Fibroblast of gingiva (primary cell): ENCODE results near the gene MORN5.

Experiments used
- DNase-seq: peaks from one replicate; pipeline ENCODE4 v3.0.0-alpha.2; 2011; ENCODE audit warnings: low read depth

Gene MORN5

GRCh38 chr9:122191584-122191983, 31.9 kb downstream of the MORN5 start:
- no peak for DNase-seq

GRCh38 chr9:122192261-122192875, 32.7 kb downstream of the MORN5 start:
- DNase-seq: no peak

- no peak for DNase-seq
These were observed 33.3 kb downstream of the MORN5 start for GRCh38 chr9:122192914-122193525.

- DNase-seq: no peak
These were observed 33.9 kb downstream of the MORN5 start for GRCh38 chr9:122193651-122194050.

- no peak for DNase-seq
These were observed 36.2 kb downstream of the MORN5 start for GRCh38 chr9:122195875-122196274.

- DNase-seq: no peak
These were observed 37.7 kb downstream of the MORN5 start for GRCh38 chr9:122197426-122197825.

GRCh38 chr9:122197882-122198281, 38.2 kb downstream of the MORN5 start:
- no peak for DNase-seq

GRCh38 chr9:122200960-122201595, 41.4 kb downstream of the MORN5 start:
- peak; percentile 68 for DNase-seq

GRCh38 chr9:122201641-122202040, 41.9 kb downstream of the MORN5 start:
- no peak for DNase-seq

- DNase-seq: no peak
These were observed 42.4 kb downstream of the MORN5 start for GRCh38 chr9:122202111-122202510.

GRCh38 chr9:122204055-122204454, 44.3 kb downstream of the MORN5 start:
- no peak for DNase-seq

GRCh38 chr9:122204491-122204890, 44.8 kb downstream of the MORN5 start:
- no peak for DNase-seq

- no peak for DNase-seq
These were observed 45.5 kb downstream of the MORN5 start for GRCh38 chr9:122205176-122205575.

- peak; percentile 36 for DNase-seq
These were observed 46.7 kb downstream of the MORN5 start for GRCh38 chr9:122206118-122207046.

GRCh38 chr9:122207096-122207495, 47.4 kb downstream of the MORN5 start:
- no peak for DNase-seq

- no peak for DNase-seq
These were observed 49.7 kb downstream of the MORN5 start for GRCh38 chr9:122209451-122209850.

- no peak for DNase-seq
These were observed 52.8 kb downstream of the MORN5 start for GRCh38 chr9:122212473-122213004.

- no peak for DNase-seq
These were observed 53.4 kb downstream of the MORN5 start for GRCh38 chr9:122213102-122213588.

- DNase-seq: no peak
These were observed 54.1 kb downstream of the MORN5 start for GRCh38 chr9:122213589-122214413.

- DNase-seq: no peak
These were observed 54.8 kb downstream of the MORN5 start for GRCh38 chr9:122214507-122214906.

GRCh38 chr9:122215663-122216062, 56.0 kb downstream of the MORN5 start:
- no peak for DNase-seq
